ENCODE data around the gene DLX4.

DNA sequence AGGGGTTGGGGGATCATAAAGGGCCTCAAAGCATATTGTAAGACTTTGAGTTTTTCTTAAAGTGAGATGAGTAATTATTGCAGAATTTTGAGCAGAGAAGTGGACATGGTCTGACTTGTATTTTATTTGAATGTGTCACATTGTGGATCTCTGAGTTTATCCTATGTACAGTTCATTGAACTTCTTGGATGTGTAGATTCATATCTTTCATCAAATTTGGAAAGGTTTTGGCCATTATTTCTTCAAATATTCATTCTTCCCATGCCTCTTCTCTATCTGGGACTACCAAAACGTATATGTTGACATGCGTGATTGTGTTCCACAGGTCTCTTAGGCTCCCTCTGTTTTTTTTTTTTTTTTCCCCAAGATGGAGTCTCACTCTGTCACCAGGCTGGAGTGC lies 40.3 kb downstream of the DLX4 start:
- TF ChIP-seq, protein P1, sequence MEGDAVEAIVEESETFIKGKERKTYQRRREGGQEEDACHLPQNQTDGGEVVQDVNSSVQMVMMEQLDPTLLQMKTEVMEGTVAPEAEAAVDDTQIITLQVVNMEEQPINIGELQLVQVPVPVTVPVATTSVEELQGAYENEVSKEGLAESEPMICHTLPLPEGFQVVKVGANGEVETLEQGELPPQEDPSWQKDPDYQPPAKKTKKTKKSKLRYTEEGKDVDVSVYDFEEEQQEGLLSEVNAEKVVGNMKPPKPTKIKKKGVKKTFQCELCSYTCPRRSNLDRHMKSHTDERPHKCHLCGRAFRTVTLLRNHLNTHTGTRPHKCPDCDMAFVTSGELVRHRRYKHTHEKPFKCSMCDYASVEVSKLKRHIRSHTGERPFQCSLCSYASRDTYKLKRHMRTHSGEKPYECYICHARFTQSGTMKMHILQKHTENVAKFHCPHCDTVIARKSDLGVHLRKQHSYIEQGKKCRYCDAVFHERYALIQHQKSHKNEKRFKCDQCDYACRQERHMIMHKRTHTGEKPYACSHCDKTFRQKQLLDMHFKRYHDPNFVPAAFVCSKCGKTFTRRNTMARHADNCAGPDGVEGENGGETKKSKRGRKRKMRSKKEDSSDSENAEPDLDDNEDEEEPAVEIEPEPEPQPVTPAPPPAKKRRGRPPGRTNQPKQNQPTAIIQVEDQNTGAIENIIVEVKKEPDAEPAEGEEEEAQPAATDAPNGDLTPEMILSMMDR (IDR thresholded peaks at IDR 0.05): no peak
- no peak for TF ChIP-seq ZFX (IDR thresholded peaks at IDR 0.05; ENCODE audit: borderline replicate concordance)
